HG03196 (cell line): Measurements from ENCODE around the gene JUN.
"Not testable (repeated sequence)": the region's sequence is repeated elsewhere in the genome, so short reads cannot be mapped to it uniquely, and the experiment has no call there.

Source experiments
- ATAC-seq: cut with Tn5 transposase; IDR thresholded peaks from one replicate; pipeline ENCODE4 v1.9.1; 2021; ENCODE audit not compliant: unreplicated experiment

The JUN gene

DNA sequence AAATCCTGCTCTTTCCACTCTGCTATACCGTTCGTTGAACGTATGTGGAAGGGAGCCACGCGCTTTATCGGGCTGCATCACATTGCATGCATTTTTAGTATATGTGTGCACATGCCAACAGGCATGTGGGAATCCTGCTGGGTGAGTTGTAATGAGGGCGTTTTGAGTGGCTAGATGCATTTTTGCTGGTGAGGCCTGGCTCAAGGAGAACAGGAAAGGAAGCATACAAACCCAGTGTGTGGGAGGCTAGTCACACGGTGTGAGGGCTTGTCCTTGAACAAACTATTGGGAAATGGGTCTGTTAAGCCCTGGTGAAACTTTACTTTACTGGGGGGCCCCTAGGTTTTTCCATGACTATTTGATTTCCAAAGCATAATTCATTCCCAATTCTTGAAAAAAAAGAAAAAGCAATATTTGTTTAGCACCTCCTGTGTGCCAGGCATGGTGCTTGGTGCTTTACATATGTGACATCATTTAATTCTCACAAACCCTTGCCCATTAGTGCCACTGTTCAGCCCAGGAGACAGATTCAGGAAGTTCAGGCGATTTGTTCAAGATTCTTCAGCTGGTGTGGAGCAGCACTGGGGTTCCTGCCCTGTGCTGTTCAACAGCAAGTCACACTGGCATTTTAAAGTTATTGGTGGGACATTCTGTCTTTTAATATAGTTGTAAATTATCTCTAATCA, 25.6 kb upstream of the JUN start:
- no peak for ATAC-seq

DNA sequence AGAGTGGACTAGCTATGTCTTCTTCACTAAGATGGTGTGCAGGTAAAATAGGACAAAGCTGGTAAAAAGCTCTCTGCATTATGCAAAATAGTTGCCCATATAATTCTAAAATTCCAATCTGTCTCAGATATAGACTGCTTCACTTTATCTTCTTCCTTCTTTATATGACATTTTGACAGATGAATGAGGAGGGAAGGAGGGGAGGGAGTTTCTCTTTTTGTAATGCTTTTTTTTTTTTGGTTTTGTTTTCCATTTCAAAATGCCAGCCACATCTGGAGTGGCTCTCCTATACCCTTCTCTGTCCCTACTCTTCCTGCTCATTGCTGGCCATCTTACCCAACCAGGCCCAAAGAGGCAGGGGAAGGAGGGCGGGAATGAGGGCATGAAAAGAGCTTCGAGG, 24.2 kb upstream of the JUN start:
- no peak for ATAC-seq

DNA sequence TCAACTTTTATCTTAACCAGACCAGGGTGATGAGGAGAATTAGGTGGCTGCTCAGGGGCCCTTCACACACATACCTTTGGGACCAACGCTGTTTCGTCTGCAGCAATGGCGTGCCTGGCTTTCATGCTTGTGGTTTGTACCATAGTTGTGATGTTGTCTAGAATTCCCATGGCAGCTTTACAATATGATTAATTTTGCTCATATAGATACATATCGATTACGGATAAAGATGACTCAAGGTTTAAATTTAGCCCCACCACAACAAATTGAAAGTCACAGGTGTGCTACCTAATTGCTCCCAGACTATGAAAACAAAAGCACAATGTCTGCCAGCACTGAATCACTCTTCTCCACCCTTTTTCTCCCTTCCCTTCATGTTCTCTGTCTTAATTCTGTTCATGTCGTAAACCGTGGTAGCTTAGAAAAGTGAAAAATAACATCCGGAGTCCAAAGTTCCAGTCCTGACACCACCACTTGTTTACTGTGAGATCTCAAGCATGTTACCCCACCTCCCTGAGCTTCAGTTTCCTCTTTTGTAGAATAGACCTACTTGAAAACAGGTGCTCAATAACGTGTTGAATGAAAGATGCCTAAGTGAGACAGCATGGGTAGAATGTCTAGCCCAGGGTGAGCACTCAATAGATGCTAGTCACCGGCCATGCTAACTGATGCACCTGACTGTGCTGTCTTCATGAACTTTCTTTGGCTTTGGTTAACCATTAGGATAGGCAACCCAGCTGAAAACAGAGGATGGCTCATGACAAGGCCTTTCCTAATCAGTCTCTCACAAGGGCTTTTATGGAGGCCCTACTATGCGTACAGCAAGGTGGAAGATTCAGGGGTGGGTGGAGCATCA, 22.1 kb upstream of the JUN start:
- ATAC-seq, result peak; percentile 60

DNA sequence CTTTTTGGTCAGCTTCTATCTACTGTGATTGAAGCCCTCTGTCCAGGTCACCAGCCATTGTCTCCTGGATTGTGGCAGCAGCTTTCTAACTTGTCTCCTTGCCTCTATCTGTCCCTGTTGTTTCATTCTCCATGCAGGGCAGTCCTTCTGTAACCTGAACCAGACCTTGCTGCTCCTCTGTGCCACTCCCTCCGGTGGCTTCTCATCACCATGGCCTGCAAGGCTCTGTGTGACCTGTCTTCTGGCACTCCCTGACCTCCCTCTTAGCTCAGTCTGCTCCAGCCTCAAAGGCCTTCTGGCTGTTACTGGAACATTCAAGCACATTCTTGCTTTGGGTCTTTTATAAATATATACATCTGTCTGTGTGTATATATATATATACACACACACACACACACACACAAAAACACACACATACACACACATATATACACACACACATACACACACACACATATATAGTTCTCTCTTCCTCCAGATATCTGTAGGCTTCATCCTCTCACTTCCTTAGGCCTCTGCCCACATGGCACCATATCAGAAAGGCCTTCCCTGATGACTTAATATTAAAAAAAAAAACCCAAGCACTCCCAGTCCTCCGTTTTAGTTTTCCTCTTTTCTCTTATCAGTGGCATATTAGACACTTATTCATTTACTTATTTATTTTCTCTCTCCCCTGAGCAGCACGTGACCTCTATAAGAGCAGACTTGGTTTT, 21.2 kb upstream of the JUN start:
- ATAC-seq, result no peak

DNA sequence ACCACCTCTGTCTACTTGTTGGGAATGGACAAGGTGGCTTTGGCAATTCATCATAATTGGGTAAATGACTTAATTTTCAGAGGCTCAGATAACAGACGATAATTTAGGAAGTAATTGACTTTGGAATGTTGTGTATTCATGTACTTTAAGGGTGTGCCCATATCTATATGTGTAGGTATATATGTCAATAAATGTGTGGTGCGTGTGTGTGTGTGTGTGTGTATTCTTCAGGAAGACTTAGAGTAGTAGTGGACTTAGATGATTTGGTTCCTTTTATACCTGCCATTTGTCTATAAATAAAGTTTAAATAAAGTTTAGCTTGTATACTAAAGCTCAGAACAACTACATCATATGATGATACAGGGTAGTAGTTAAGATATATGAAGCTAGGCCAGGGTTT, 20.0 kb upstream of the JUN start:
- ATAC-seq, result no peak

DNA sequence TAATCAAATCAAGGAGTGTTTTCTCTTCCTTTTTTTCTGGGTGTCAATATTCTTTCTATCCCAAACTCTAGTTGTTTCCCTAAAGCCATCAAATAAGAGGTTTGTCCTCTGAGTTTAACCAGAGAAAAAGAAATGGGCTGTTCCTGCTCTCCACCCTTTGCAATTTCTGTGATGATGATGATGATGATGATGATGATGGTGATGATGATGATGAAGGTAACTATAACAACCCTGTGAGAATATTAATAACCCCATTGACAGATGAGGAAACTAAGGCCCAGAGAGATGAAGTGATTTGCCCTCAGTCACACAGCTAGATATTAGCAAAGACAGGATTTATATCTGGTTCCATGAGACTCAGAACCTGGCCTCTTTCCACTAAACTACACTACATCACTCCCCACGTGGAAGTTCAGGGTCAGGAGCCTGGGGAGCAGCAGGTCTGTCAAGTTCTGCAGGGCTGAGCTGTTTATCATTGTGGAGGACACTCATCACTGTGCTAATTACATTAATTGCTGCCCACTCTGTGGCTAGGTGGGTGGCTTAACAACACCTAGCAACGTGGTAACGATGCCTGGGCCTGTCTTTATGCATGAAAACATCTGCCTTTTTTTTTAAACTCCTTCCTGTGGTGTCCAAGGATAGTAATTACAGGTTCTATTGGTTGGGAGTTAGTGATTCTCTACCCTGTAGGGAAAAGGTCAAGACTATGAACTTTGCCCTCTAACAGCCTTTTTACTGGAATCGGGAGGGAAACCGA, 19.0 kb upstream of the JUN start:
- no peak for ATAC-seq

DNA sequence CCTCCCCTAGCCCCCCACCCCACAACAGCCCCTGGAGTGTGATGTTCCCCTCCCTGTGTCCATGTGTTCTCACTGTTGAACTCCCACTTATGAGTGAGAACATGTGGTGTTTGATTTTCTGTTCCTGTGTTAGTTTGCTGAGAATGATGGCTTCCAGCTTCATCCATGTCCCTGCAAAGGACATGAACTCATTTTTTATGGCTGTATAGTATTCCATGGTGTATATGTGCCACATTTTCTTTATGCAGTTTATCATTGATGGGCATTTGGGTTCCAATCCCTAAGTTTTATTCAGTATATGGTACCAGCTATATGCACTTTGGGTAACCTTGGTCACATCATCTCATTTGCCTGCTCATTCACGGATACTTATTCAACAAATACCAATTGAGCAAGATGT, 17.4 kb upstream of the JUN start:
- ATAC-seq, result not testable (repeated sequence)

DNA sequence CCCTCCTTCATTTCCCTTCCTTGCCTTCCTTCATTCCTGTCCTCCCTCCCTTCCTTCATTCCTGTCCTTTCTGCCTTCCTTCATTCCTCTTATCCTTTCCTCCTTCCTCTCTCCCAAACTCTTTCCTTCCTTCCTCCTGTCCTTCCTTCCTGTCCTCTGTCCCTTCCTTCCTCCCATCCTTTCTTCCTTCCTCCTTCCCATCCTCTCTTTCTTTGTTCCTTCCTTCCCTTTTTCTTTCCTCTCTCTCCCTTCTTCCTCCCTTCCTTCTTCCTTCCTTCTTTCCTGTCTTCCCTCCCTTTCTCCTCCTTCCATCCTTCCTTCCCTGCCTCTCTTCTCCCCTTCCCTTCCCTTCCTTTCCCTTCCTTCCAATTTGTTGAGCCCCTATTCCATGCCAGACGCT, 15.8 kb upstream of the JUN start:
- no peak for ATAC-seq

DNA sequence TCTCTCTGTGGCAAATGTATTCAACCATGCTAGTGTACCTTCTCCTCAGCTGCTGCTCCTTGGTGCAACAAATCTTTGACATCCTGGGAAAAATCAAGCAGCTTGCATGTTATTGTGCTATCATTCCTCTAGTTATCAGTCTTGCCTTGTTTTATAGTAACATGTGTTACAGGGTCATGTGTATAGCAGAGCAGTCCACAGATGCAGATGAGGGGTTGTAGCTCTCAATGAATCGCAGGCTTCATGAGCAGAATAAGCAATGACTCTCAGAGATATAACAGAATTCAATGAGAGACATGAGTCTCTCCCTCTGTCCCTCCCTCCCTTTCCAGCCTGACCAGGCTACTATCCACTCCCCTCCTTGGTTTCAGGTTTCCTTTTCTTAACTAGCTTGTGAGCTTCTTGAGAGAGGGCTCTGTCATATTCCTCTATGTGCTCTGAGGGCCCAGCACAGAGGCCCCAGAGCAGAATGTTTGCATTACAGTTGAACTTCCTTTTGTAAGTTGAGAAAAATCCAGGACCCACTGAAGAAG, 15.1 kb upstream of the JUN start:
- no peak for ATAC-seq

DNA sequence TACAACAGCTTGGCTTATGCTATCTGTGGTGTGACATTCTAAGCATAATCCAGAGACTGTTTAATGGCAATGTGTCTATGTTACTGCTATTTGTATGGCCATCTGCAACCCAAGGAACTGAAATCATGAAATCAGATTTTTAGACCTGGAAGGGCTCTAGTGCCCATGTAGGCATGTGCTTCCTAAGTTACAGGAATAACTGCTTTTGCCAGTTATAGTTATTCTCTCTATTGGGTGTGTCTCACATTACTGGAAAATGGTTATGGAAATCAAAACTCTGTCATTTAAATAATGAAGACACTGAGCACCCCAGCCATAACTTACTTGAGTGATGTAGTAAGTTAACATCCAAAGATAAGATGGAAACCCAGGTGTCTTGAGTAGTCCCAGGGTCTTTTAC, 12.6 kb upstream of the JUN start:
- no peak for ATAC-seq

DNA sequence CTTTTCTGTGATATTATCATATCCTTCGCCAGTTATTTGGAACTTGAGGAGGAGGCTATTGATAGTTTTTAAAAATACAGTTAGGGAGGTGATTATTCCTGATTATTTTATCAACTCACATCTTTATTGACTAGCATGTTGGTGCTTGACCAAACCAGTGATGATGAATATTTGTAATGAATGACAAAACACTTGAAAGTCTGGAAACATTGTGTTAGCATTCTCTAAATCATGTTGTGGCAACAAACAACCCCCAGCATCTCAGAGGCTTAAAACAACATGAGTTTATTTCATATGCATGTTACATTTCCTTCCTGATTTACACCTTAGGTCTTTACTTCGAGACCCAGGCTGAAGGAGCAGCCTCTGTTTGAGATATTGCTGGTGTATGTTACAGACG, 10.7 kb upstream of the JUN start:
- ATAC-seq, result no peak

DNA sequence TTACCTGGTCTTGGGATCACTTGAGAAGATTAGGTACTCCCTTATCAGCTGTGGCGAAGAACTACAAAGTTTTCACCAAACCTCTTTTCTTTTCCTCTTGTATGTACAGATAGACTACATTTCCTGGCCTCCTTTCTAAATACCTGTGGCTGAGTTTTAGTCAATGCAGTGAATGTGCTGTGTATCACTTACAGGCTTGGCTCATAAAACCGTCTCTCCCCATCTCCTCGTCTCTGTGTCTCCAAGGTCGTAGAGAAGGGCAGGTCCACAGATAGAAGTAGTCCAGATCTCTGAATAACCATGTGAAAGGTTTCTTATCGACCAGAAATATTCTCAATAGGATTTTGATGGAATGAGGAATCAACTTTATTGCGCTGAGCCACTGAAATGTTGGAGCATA, 9.0 kb upstream of the JUN start:
- ATAC-seq, result no peak

DNA sequence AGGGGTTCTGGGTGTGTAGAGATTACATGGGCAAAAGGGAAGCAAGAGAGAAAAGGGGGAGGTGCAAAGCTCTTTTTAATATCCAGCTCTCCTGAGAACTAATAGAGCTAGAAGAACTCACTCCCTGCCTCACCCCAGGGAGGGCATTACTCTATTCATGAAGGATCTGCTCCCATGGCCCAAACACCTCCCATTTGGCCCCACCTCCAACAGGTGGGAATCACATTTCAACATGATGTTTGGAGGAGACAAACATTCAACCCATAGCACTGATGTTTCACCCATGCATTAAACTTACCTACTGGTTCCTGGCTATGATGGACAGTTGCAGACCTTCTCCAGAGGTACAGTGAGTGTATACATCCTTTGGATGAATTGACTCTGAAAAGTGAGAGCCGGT, 7.3 kb upstream of the JUN start:
- no peak for ATAC-seq

DNA sequence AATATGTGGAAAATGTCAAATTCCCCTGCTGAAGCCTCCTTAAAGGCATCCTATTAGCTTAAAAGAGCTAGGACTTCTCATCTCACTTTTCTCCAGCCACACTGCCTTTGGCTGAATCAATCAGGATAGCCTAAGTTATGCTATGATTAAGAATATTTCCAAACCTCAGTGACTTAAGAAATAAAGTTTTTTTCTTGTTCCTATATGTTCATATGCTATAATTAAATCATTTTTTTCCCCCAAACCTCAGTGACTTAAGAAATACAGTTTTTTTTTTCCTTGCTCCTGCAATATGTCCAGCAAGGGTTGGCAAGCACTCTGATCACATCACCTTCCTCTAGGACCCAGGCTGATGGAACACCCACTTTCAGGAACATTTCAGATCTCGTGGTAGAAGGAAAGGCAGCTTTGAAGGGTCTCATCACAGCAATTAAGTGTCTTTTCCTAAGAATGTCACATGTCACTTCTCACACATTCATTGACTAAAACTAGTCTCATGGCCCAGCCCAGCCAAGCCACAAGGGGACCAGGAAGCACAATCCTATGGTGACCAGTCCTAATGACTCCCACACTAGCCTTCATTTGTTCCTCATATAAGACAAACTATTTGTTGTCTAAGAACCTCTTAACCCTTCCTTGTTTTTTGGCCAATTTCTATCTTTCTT, 6.3 kb upstream of the JUN start:
- no peak for ATAC-seq

DNA sequence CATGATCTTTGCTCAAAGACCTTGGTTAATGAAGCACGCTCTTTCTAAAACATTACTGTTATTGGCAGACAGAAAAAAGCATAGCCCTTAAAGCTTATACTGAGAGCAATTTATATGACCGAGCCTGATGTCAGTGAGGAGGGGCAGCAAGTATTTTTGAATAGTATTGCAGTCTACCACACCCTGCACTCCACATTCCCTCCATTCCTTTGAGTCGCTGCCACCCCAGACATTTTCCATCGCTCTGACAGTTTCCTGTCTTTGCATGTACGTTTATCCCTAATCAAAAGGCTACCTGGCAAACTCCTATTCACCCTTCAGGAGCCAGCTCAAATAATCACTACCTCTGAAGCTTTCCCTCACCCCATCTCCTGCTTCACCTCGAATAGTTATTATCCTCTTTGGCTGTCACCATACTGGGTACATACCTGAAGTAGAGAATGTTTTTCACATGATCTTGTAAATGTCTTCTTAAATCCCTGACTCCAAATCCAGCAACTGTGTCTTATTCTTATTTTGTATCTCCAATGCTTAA, 5.5 kb upstream of the JUN start:
- ATAC-seq, result no peak

DNA sequence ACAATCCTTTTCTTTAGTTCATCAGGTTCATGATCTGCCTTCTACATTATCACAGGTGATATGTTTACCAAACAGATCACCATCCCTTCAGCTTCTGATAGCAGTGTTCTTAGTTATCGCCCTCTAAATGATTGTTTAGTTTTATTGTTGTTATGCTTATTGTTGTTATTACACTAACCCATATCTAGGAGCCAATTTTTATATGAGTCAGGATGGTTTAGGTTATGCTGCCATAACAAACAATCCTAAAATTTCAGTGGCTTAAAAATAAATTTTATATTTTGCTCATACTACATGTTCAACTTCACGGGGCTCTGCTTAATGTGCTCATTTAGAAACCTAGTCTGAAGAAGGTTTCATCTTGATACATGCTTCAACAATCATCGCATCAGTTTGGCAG, 4.4 kb upstream of the JUN start:
- ATAC-seq, result no peak

DNA sequence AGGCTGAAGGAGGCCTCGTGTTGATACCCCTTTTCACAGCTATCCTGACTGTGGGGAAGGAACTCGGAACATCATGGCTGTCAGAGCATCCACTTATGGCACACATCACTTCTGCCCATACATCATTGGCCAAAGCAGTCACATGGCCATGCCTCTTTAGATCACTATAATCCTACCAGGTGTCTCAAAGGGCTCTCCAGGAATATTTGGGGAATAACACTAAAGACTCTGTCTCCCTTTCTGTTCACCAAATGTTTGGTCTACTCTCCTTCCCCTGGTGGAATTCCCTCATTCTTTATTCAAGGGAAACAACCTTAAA, 3.0 kb upstream of the JUN start:
- no peak for ATAC-seq

DNA sequence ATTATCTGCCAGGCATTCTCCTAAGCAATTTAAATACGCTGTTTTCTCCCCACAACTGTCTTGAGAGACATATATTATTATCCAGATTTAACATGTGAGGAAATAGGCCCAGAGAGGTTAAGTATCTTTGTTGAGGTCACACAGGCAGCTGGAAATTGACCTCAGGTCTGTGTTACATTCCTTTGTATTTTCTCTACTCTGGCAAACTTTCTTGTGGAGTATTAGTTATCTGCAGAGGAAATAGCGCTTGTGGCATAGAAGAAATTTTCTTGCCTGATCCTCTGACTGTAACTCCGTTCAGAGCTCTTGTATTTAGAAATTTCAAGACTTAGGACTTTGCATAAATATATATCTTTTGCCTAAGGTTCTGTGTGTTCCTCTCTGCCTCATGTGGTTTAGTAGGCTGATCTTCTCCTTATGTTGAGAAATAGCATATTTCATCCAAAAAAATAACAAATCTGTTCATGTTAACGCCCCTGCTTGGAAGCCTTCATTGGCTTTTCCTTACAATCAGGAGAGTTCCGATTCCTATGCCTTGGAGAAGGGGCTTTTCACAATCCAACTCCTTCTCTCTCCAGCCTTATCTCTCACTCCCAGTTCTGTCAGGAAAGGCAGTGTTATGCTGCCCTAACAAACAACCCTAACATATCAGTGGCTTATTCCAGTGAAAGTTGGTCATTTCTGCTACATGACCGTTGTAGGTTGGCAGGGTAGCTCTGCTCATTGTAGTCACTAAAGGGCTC, 2.5 kb upstream of the JUN start:
- ATAC-seq, result no peak

DNA sequence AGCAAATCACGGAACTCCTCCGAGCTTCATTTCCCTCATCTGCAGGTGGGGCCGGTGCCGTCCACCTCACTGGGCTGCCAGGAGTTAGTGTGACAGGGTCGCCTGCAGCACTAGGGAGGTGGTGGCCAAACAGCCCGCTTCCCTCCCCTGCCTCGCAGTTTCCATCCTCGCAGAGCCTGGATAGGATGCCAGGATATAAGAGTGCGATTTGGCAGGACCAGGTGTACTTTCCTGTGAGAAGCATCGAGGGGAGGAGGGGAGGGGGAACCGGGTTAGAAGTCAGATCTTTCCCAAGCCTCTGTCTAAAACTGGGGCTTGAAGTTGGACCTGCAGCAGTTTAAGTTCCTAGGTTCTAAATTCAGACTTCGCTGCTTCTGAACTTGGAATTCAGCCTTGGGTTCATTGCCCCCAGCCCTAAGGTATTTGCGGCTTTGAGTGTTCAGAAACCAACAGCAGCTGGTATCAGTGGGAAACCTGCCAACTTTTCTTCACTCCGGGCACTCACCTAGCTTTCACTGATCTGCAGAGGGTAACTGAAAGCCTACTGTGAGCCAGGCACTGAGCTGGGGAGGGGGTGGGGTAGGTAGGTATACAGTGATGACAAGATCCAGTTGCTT, 1.7 kb upstream of the JUN start:
- no peak for ATAC-seq
